ENCODE measurements around the gene TSEN15.

TSEN15 gene

GRCh38 chr1:184051485-184052193, at the start of gene TSEN15:
TSS of gene TSEN15 (plus strand) at chr1:184051730. CDS start at chr1:184051756, 26 bp downstream.
- DNase-seq, result peak; percentile 86

- DNase-seq, result no peak
Observed at GRCh38 chr1:184002071-184002470, 49.5 kb upstream of the TSEN15 start.

GRCh38 chr1:184004935-184005334, 46.6 kb upstream of the TSEN15 start:
- no peak for DNase-seq

GRCh38 chr1:184005506-184005905, 46.0 kb upstream of the TSEN15 start:
- DNase-seq, result no peak

- DNase-seq, result no peak
Observed at GRCh38 chr1:184010788-184011187, 40.7 kb upstream of the TSEN15 start.

GRCh38 chr1:184012187-184012586, 39.3 kb upstream of the TSEN15 start:
- DNase-seq, result no peak

- no peak for DNase-seq
Observed at GRCh38 chr1:184014271-184014670, 37.3 kb upstream of the TSEN15 start.

- no peak for DNase-seq
Observed at GRCh38 chr1:184016169-184016568, 35.4 kb upstream of the TSEN15 start.

GRCh38 chr1:184017306-184017705, 34.2 kb upstream of the TSEN15 start:
- no peak for DNase-seq

GRCh38 chr1:184018622-184019021, 32.9 kb upstream of the TSEN15 start:
- DNase-seq, result no peak

- no peak for DNase-seq
Observed at GRCh38 chr1:184019069-184019468, 32.5 kb upstream of the TSEN15 start.

GRCh38 chr1:184019506-184019905, 32.0 kb upstream of the TSEN15 start:
- DNase-seq, result no peak

GRCh38 chr1:184020328-184020727, 31.2 kb upstream of the TSEN15 start:
- DNase-seq, result no peak

GRCh38 chr1:184020855-184021254, 30.7 kb upstream of the TSEN15 start:
- DNase-seq, result no peak

- no peak for DNase-seq
Observed at GRCh38 chr1:184021728-184022127, 29.8 kb upstream of the TSEN15 start.

GRCh38 chr1:184022668-184023067, 28.9 kb upstream of the TSEN15 start:
- DNase-seq, result peak; percentile 49

GRCh38 chr1:184023171-184023570, 28.4 kb upstream of the TSEN15 start:
- DNase-seq, result no peak

GRCh38 chr1:184025242-184025675, 26.3 kb upstream of the TSEN15 start:
- DNase-seq, result peak; percentile 66

GRCh38 chr1:184027826-184028695, 23.5 kb upstream of the TSEN15 start:
- peak; percentile 84 for DNase-seq

- no peak for DNase-seq
Observed at GRCh38 chr1:184028854-184029623, 22.5 kb upstream of the TSEN15 start.

GRCh38 chr1:184030433-184031091, 21.0 kb upstream of the TSEN15 start:
- no peak for DNase-seq

GRCh38 chr1:184031092-184031408, 20.5 kb upstream of the TSEN15 start:
- DNase-seq, result no peak

Measured in left hindlimb (tissue), 1 donor.